ENCODE measurements around the gene PPP2R2C. TPM values are rescaled to one million over a fixed set of nuclear protein-coding genes. Genes with fewer than 3 reads are reported as not detected.

PPP2R2C gene
- polyA plus RNA-seq, 3 donors, result 0.36 to 0.51 (median 0.41) TPM

- DNase-seq, result no peak
Measured at GRCh38 chr4:6332042-6332668, 140.3 kb downstream of the PPP2R2C start.

GRCh38 chr4:6331468-6331867, 140.9 kb downstream of the PPP2R2C start:
- no peak for DNase-seq

- no peak for DNase-seq
Measured at GRCh38 chr4:6331018-6331417, 141.4 kb downstream of the PPP2R2C start.

GRCh38 chr4:6330384-6330767, 142.0 kb downstream of the PPP2R2C start:
- no peak for DNase-seq

GRCh38 chr4:6329478-6330383, 142.7 kb downstream of the PPP2R2C start:
- DNase-seq, result no peak

GRCh38 chr4:6328526-6328925, 143.9 kb downstream of the PPP2R2C start:
- DNase-seq, result no peak

- peak; percentile 61 for DNase-seq
Measured at GRCh38 chr4:6327220-6327917, 145.0 kb downstream of the PPP2R2C start.

GRCh38 chr4:6326312-6327060, 145.9 kb downstream of the PPP2R2C start:
- no peak for DNase-seq

- DNase-seq, result no peak
Measured at GRCh38 chr4:6325788-6326290, 146.6 kb downstream of the PPP2R2C start.

GRCh38 chr4:6324999-6325787, 147.2 kb downstream of the PPP2R2C start:
- DNase-seq, result no peak

GRCh38 chr4:6324461-6324998, 147.9 kb downstream of the PPP2R2C start:
- DNase-seq, result no peak

GRCh38 chr4:6322761-6323566, 149.4 kb downstream of the PPP2R2C start:
- no peak for DNase-seq

GRCh38 chr4:6322067-6322760, 150.2 kb downstream of the PPP2R2C start:
- DNase-seq, result no peak

- DNase-seq, result no peak
Measured at GRCh38 chr4:6321361-6321760, 151.1 kb downstream of the PPP2R2C start.

- no peak for DNase-seq
Measured at GRCh38 chr4:6320663-6321062, 151.8 kb downstream of the PPP2R2C start.

GRCh38 chr4:6319530-6320150, 152.8 kb downstream of the PPP2R2C start:
- no peak for DNase-seq

- no peak for DNase-seq
Measured at GRCh38 chr4:6318206-6318605, 154.2 kb downstream of the PPP2R2C start.

GRCh38 chr4:6316461-6317003, 155.9 kb downstream of the PPP2R2C start:
- DNase-seq, result no peak
